ENCODE results near the gene SLX9.

SLX9 gene

GRCh38 chr21:44980562-44981489, 41.0 kb downstream of the SLX9 start:
- no peak for DNase-seq

- DNase-seq, result no peak
Measured at GRCh38 chr21:44982558-44983250, 42.9 kb downstream of the SLX9 start.

DNA sequence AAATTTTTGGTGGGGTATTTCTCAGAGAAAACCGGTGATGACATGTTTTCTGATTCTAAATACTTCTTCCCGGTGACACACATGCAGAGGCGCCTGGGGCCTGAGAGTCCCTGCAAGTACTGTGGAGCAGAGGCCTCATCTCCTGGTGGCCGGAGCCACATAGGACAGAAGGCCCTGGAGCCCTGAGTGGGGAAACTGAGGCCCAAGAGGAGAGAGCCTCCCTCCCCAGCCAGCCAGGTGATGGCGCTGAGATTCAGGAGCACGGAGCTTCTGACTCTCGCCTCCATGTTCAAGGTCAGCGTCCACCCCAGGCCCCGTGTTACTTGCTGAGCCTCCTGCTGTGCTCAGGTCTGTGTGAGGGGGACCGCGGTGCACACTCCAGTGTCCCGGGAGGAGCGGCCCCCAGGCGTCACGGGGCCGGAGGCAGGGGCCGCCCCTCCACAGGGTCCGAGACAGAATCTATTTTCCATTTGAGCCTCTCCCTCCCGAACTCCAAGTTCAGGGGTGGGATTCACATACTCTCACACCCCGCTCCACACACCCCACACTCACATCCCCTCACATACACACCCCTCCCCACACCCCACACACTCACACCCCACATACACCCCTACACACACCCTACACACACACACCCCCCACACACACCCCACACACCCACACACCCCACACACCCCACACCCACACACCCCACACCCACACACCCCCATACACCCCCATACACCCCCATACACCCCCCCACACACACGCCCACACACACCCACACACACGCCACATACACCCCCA, 43.8 kb downstream of the SLX9 start:
- no peak for DNase-seq

DNA sequence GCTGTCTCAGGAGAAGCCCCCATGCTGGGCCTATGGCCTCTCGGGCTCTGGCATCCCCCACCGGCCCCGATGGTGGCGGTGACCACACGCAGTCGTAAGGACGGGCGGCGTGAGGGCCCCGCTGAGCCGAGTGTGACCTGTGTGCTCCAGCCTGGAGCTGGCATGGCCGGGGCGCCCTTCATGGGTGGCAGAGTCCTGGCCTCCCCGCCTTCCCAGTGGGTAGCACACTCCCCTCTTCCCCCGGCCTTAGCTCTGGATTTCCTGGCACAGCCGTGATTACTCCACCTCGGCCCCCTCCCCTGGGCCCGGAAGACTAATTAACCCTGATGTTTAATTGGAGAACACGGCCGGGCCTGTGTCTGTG, 44.6 kb downstream of the SLX9 start:
- no peak for DNase-seq

GRCh38 chr21:44984792-44985440, 45.1 kb downstream of the SLX9 start:
- no peak for DNase-seq

DNA sequence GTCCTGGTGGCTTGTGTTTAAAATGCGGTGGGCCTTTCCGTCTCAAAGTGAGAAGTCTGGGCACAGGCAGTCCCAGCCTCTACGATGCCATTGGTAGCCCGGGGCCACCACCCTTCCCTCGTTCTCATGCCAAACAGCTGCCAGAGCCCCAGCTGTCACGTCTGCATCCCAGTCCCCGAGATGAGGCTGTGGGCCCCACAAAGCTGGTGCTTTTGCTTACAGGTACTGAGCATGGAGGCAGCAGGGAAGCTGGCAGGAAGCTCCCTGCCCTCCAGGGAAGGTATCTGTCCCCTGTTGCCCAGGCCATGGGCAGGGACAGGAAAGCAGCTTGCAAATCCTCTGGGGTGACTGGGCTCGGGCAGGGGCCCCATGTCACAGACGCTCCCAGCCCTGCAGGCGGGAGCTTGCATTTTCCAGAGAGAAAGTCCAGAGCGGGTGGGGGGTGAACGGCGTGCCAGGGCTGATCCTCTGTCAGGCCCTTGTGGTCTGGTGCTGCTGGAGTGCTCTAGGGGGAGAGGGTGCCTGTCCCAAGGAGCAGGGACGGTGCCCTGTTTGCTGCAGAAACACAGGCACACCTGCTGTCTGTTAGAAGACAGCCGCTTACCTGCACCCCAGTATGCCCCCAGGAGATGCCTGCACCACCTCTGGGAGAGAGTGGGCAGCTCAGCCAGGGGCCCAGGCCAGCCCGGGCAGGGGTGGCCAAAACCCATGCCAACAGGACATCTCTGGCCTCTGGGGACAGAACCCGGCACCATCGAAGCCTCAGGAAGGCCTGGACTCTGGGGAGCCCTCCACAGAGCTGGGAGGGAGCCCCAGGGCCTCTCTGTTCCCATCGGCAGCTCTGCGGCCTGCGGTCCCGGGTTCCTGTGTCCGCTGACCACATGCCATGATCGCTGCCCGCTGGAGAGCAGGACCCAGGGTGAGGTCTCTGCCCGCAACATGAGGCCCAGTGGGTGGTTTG, 45.9 kb downstream of the SLX9 start:
- DNase-seq, result no peak

GRCh38 chr21:44986471-44987291, 46.9 kb downstream of the SLX9 start:
- no peak for DNase-seq

- DNase-seq, result no peak
Measured at GRCh38 chr21:44987301-44987885, 47.6 kb downstream of the SLX9 start.

DNA sequence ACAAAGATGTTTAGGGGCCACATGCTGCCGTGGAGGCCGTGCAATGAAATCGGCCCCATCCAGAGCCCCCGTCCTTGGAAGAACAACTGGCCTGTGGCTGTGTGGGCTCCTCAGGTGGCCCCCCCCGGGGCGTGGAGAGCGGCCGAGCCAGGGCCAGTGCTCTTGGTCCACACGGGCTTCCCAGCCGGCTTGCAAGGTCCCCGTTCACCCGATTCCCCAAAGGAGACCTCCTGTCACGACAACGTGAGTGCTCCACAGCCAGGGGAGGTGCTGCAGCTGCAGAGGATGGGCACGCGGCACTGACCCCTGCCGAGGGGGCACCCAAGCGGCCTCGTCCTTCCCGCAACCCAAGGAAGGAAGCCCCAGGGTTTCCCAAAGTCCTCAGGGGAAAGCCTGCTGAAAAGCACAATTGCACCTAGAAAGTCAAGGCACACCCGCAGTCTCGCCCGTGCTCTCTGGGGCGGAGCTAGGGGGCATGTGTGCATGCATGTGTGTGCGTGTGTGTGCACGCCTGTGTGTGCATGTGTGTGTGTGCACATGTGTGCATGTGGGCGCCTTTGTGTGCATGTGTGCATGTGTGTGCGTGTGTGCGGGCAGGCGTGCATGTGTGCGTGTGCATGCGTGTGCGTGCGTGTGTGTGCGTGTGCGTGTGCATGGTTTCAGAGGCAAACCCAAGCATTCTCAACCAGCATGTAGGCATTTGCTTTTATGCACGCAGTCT, 48.2 kb downstream of the SLX9 start:
- no peak for DNase-seq

DNA sequence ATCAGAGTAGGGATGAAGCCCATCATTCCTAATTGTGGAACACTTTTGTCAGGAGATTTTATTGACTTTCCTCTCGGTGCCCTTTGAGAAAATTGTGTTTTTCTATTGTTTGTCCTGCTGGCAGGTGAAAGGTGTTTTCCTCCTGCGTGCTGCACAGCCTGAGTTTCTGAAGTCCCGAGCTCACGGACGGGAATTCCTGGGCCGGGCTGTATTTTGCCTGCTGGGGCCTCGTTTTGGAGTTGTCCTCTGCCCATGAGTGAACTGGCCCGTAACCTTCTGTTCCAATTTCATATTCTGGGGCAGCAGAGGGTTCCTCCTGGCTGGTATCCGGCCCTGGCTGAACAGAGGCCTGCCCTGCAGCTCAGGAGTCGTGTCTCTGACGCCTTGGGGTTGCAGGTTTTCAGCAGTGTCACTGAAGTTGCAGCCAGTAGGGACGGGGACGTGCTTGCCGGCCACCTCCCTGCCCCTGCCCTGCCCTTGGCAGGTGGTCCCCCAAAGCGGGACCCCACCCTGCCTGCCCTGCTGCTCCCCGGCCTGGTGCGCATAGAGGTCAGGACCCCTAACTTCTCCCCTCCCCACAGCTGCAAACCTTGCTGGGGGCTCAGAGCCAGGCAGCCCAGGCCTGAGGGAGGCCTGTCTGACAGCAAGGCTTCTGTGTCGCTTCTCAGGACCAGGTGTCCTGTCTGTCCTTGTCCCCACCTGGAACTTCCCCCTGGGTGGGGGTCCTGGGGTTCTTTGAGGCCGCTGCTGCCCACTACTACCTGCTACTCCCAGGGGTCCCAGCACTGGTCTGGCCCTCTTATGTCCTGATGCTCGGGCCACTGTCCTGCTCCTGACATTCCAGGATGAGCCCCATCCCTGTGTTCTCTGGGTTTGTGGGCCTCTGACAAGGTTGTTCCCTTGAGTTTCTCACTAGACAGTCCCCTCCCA, 49.0 kb downstream of the SLX9 start:
- no peak for DNase-seq

DNA sequence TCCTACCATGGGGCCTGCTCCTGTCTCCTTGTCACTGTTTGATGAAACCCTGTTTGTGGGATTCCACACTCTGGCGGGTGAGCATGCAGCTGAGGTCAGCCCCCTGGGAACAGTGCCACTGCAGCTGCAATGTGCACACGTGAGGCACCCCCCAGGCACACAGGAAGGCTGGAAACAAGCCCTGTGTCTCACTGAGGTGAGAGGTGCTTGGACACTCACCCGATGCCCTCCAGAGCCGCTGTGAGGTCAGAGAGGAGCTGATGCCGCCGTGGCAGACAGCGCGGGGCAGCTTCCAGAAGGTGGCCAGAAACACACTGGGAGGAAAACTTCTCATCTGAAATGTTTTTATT, 49.7 kb downstream of the SLX9 start:
- no peak for DNase-seq

- DNase-seq, result no peak
Measured at GRCh38 chr21:44989943-44990780, 50.3 kb downstream of the SLX9 start.

GRCh38 chr21:44990921-44991320, 51.1 kb downstream of the SLX9 start:
- no peak for DNase-seq

GRCh38 chr21:44991538-44992483, 52.0 kb downstream of the SLX9 start:
- no peak for DNase-seq

DNA sequence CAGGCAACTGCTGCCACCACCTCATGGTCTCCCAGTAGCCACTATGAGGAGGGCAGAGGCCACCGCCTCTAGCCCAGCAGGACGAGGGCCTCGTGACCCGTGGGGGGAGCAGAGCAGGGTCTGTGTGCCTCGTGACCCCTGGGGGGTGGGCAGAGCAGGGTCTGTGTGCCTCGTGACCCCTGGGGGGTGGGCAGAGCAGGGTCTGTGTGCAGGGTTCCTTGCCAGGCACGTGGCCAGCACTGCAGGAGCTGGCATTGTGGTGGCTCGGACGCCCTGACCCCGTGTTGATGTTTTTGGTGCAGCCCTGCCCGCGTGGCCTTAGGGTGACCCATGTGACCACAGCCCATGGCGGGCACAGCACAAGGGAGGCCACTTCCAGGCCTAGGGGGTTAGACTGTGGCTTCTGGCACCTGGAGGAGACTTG, 52.8 kb downstream of the SLX9 start:
- DNase-seq, result no peak

- DNase-seq, result no peak
Measured at GRCh38 chr21:44993321-44994046, 53.7 kb downstream of the SLX9 start.
